ENCODE measurements around the gene NOD2. TPM values are rescaled to one million over a fixed set of nuclear protein-coding genes. Genes with fewer than 3 reads are reported as not detected.
A peak's percentile ranks its signal among the peaks of the same experiment; 100 is the strongest.

The NOD2 gene
- total and polyA plus RNA-seq, 4 donors = 0.35 to 1.3 (median 0.48) TPM

DNA sequence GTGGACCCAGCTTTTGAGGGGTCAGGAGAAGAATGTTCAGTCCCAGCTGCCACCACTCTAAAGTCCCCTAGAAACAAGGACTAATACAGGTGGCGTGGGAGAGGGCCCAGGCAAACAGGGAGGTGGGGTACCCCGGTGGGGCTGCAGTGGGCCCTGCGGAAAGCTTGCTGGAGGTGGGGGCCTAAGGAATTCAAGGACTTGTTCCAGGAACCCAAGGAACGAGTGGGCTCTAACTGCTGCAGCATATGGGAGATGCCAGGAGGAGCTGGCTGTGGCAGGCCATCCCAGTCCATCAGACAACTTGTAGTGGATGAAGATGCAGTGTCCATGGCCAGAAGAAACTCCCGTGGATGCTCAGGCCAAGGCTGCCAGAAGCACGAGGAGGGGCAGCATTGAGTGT lies 22.9 kb upstream of the NOD2 start:
- Histone ChIP-seq H3K27ac (ENCODE audit: low read depth in 1 of 2, low read length in 2 of 2) (no peak overlapping the region), H3K9ac (ENCODE audit: low read depth in 1 of 2, low read length in 2 of 2) (no peak overlapping the region), H3K9me3 (ENCODE audit: control insufficient read depth in 4 of 4, low read length in 3 of 4) (peaks cover 5 to 13% (median 10%) of the 10 kb centered on the region in 4 donors), H3K36me3 (ENCODE audit: control insufficient read depth in 4 of 4, insufficient read depth in 3 of 4, low read depth in 1 of 4, low read length in 3 of 4) (no peaks in the 10 kb centered on the region), H3K4me3 (ENCODE audit: low read depth in 1 of 3, low read length in 3 of 3) (no peak overlapping the region), H3K27me3 (ENCODE audit: control insufficient read depth in 4 of 4, insufficient read depth in 4 of 4, low read length in 3 of 4) (no peaks in the 10 kb centered on the region), H3K4me1 (ENCODE audit: control insufficient read depth in 4 of 4, insufficient read depth in 4 of 4, low read length in 3 of 4) (peaks cover 2 to 14% (median 7%) of the 10 kb centered on the region in 4 donors)
- 97% methylated on average over 6 of the region's 6 CpGs for WGBS
- DNase-seq (ENCODE audit: low spot score) = no peak
- TF ChIP-seq, protein P1, sequence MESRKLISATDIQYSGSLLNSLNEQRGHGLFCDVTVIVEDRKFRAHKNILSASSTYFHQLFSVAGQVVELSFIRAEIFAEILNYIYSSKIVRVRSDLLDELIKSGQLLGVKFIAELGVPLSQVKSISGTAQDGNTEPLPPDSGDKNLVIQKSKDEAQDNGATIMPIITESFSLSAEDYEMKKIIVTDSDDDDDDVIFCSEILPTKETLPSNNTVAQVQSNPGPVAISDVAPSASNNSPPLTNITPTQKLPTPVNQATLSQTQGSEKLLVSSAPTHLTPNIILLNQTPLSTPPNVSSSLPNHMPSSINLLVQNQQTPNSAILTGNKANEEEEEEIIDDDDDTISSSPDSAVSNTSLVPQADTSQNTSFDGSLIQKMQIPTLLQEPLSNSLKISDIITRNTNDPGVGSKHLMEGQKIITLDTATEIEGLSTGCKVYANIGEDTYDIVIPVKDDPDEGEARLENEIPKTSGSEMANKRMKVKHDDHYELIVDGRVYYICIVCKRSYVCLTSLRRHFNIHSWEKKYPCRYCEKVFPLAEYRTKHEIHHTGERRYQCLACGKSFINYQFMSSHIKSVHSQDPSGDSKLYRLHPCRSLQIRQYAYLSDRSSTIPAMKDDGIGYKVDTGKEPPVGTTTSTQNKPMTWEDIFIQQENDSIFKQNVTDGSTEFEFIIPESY (IDR thresholded peaks at IDR 0.05) = no peak
- TF ChIP-seq GABPA (IDR thresholded peaks at IDR 0.05 in 1 of 2, conservative IDR thresholded peaks at IDR 0.05 in 1 of 2) (no peak), EGR1 (IDR thresholded peaks at IDR 0.05; ENCODE audit: low read depth in 2 of 2) (no peak), TAF1 (conservative IDR thresholded peaks at IDR 0.05) (no peak), FOXA1 (IDR thresholded peaks at IDR 0.05) (no peak), FOXA2 (IDR thresholded peaks at IDR 0.05) (no peak)
- TF ChIP-seq, protein P2, sequence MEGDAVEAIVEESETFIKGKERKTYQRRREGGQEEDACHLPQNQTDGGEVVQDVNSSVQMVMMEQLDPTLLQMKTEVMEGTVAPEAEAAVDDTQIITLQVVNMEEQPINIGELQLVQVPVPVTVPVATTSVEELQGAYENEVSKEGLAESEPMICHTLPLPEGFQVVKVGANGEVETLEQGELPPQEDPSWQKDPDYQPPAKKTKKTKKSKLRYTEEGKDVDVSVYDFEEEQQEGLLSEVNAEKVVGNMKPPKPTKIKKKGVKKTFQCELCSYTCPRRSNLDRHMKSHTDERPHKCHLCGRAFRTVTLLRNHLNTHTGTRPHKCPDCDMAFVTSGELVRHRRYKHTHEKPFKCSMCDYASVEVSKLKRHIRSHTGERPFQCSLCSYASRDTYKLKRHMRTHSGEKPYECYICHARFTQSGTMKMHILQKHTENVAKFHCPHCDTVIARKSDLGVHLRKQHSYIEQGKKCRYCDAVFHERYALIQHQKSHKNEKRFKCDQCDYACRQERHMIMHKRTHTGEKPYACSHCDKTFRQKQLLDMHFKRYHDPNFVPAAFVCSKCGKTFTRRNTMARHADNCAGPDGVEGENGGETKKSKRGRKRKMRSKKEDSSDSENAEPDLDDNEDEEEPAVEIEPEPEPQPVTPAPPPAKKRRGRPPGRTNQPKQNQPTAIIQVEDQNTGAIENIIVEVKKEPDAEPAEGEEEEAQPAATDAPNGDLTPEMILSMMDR (IDR thresholded peaks at IDR 0.05; ENCODE audit: low read depth, low read length, missing input control) = no peak
- TF ChIP-seq, protein P3, sequence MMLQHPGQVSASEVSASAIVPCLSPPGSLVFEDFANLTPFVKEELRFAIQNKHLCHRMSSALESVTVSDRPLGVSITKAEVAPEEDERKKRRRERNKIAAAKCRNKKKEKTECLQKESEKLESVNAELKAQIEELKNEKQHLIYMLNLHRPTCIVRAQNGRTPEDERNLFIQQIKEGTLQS (IDR thresholded peaks at IDR 0.05) = no peak

DNA sequence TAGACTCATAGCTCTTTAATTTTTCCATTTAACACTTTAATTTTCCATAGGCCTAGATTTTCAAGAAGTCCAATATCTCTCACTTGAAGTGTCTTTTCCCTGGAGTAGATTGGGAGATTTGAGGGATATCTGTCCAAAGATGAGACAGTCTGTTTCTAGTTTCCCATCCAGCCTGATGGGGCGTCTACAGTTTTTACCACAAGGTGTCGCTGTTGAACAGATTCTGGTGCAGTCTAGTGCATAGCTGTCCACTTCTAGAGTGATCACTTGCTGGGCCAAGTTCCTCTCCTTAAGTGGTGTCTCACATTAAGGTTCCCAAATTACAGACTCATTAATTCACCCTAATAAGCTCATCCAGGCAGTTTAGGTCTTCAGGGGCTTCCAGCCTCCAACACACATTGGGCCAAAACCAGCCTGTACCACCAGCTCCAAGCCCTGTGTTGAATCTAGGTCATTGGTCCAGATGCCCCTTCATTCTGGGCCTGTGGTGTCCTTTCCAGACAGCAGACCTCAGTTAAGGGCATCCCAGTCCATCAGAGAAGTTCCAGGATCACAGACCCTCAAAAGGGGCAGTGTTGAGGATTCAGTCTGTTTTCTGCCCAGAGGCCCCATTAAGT lies 21.7 kb upstream of the NOD2 start:
- no peaks in the 10 kb centered on the region for H3K36me3 ChIP-seq (ENCODE audit: control insufficient read depth in 4 of 4, insufficient read depth in 3 of 4, low read depth in 1 of 4, low read length in 3 of 4)
- no peak for DNase-seq (ENCODE audit: low spot score)
- peaks cover 2 to 14% (median 7%) of the 10 kb centered on the region in 4 donors for H3K4me1 ChIP-seq (ENCODE audit: control insufficient read depth in 4 of 4, insufficient read depth in 4 of 4, low read length in 3 of 4)
- WGBS = 61% methylated on average over 2 of the region's 2 CpGs
- H3K27ac ChIP-seq (ENCODE audit: low read depth in 1 of 2, low read length in 2 of 2) = no peak overlapping the region
- H3K4me3 ChIP-seq (ENCODE audit: low read depth in 1 of 3, low read length in 3 of 3) = peak overlapping the region in 1 of 3 donors; percentile 42
- H3K27me3 ChIP-seq (ENCODE audit: control insufficient read depth in 4 of 4, insufficient read depth in 4 of 4, low read length in 3 of 4) = no peaks in the 10 kb centered on the region
- TF ChIP-seq FOXA1 (IDR thresholded peaks at IDR 0.05) (no peak), HNF4A (conservative IDR thresholded peaks at IDR 0.05) (no peak), RAD21 (IDR thresholded peaks at IDR 0.05) (peak; percentile 55 to 67), HNF4G (IDR thresholded peaks at IDR 0.05) (no peak), RXRA (IDR thresholded peaks at IDR 0.05) (no peak), JUND (IDR thresholded peaks at IDR 0.05) (no peak), TAF1 (conservative IDR thresholded peaks at IDR 0.05) (no peak), FOXA2 (IDR thresholded peaks at IDR 0.05) (no peak), EGR1 (IDR thresholded peaks at IDR 0.05; ENCODE audit: low read depth in 2 of 2) (no peak), YY1 (IDR thresholded peaks at IDR 0.05) (no peak), SP1 (IDR thresholded peaks at IDR 0.05) (no peak), GABPA (IDR thresholded peaks at IDR 0.05 in 1 of 2, conservative IDR thresholded peaks at IDR 0.05 in 1 of 2) (no peak)
- TF ChIP-seq, protein P4, sequence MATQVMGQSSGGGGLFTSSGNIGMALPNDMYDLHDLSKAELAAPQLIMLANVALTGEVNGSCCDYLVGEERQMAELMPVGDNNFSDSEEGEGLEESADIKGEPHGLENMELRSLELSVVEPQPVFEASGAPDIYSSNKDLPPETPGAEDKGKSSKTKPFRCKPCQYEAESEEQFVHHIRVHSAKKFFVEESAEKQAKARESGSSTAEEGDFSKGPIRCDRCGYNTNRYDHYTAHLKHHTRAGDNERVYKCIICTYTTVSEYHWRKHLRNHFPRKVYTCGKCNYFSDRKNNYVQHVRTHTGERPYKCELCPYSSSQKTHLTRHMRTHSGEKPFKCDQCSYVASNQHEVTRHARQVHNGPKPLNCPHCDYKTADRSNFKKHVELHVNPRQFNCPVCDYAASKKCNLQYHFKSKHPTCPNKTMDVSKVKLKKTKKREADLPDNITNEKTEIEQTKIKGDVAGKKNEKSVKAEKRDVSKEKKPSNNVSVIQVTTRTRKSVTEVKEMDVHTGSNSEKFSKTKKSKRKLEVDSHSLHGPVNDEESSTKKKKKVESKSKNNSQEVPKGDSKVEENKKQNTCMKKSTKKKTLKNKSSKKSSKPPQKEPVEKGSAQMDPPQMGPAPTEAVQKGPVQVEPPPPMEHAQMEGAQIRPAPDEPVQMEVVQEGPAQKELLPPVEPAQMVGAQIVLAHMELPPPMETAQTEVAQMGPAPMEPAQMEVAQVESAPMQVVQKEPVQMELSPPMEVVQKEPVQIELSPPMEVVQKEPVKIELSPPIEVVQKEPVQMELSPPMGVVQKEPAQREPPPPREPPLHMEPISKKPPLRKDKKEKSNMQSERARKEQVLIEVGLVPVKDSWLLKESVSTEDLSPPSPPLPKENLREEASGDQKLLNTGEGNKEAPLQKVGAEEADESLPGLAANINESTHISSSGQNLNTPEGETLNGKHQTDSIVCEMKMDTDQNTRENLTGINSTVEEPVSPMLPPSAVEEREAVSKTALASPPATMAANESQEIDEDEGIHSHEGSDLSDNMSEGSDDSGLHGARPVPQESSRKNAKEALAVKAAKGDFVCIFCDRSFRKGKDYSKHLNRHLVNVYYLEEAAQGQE (IDR thresholded peaks at IDR 0.05) = no peak
- TF ChIP-seq, protein P3 (IDR thresholded peaks at IDR 0.05) = no peak
- TF ChIP-seq, protein P1 (IDR thresholded peaks at IDR 0.05) = no peak
- TF ChIP-seq, protein P5, sequence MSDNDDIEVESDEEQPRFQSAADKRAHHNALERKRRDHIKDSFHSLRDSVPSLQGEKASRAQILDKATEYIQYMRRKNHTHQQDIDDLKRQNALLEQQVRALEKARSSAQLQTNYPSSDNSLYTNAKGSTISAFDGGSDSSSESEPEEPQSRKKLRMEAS (IDR thresholded peaks at IDR 0.05) = no peak
- TF ChIP-seq, protein P2 (IDR thresholded peaks at IDR 0.05; ENCODE audit: low read depth, low read length, missing input control) = peak; percentile 38
- H3K9me3 ChIP-seq (ENCODE audit: control insufficient read depth in 4 of 4, low read length in 3 of 4) = peaks cover 5 to 13% (median 10%) of the 10 kb centered on the region in 4 donors
- H3K9ac ChIP-seq (ENCODE audit: low read depth in 1 of 2, low read length in 2 of 2) = no peak overlapping the region

All from liver (tissue), 9 donors.